Fibroblast of villous mesenchyme (primary cell): ENCODE data around the gene TUBB6. TPM values are rescaled to one million over a fixed set of nuclear protein-coding genes. Genes with fewer than 3 reads are reported as not detected.

Experiments used
- DNase-seq: peaks from one replicate; pipeline ENCODE4 v3.0.0-alpha.2; 2010; ENCODE audit warnings: low read depth
- H3K4me3 ChIP-seq: 2 replicates; pipeline ENCODE4 v1.5.1; 2011; ENCODE audit warnings: low read depth, mild to moderate bottlenecking, low read length
- total RNA-seq: library from RNA; depleted of rRNA; stranded (reverse); fragments of >200 nt; gene quantifications from 2 replicates; pipeline ENCODE4 v1.2.3, GENCODE V29; 2012
- TF ChIP-seq, protein P1 (sequence below): IDR thresholded peaks from 2 replicates; pipeline ENCODE4 v1.5.1; 2012; ENCODE audit warnings: low read depth, mild to moderate bottlenecking, low read length; ENCODE audit not compliant: insufficient read depth

TUBB6 gene
- total RNA-seq, 1 donor, result 821 TPM

DNA sequence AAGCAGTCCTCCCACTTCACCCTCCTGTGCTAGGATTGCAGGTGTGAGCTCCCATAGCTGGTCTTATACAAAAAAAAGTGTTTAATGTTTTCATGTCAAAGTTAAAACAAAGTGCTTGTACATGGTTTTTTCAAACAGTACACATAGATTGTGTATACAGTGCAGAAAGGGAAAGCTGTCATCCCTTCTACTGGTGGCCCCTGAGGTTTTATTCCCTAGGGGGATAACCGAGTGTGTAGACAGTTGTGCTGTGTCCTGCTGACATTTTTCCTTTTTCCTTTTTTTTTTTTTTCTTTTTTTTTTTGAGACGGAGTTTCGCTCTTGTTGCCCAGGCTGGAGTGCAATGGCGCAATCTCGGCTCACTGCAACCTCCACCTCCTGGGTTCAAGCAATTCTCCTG is 10.8 kb downstream of the TUBB6 start:
- DNase-seq, result no peak

DNA sequence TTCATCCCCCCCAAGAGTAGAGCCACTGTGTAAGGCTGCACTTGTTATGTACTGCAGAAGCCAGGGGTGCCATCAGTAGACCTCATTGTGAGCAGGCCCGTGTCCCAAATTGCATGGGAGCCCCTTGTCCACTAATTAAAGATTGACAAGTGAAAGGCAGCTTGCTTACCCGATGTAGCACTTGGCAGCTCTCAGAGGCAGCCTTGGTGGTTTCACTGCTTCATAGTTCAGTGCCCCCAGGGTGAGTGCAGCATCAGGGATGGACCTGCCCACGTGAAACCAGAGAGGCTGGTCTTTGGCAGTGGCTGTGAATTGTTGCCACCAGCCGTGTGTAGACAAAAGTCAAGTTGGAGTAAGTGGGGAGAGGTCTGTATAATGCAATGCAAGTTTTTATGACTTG is 13.3 kb downstream of the TUBB6 start:
- TF ChIP-seq, protein P1, sequence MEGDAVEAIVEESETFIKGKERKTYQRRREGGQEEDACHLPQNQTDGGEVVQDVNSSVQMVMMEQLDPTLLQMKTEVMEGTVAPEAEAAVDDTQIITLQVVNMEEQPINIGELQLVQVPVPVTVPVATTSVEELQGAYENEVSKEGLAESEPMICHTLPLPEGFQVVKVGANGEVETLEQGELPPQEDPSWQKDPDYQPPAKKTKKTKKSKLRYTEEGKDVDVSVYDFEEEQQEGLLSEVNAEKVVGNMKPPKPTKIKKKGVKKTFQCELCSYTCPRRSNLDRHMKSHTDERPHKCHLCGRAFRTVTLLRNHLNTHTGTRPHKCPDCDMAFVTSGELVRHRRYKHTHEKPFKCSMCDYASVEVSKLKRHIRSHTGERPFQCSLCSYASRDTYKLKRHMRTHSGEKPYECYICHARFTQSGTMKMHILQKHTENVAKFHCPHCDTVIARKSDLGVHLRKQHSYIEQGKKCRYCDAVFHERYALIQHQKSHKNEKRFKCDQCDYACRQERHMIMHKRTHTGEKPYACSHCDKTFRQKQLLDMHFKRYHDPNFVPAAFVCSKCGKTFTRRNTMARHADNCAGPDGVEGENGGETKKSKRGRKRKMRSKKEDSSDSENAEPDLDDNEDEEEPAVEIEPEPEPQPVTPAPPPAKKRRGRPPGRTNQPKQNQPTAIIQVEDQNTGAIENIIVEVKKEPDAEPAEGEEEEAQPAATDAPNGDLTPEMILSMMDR, result no peak
- H3K4me3 ChIP-seq, result no peak overlapping the region
- DNase-seq, result no peak

More for the DNA sequence above, 10.8 kb downstream of the TUBB6 start:
- no peak overlapping the region for H3K4me3 ChIP-seq
- TF ChIP-seq, protein P1, result no peak

DNA sequence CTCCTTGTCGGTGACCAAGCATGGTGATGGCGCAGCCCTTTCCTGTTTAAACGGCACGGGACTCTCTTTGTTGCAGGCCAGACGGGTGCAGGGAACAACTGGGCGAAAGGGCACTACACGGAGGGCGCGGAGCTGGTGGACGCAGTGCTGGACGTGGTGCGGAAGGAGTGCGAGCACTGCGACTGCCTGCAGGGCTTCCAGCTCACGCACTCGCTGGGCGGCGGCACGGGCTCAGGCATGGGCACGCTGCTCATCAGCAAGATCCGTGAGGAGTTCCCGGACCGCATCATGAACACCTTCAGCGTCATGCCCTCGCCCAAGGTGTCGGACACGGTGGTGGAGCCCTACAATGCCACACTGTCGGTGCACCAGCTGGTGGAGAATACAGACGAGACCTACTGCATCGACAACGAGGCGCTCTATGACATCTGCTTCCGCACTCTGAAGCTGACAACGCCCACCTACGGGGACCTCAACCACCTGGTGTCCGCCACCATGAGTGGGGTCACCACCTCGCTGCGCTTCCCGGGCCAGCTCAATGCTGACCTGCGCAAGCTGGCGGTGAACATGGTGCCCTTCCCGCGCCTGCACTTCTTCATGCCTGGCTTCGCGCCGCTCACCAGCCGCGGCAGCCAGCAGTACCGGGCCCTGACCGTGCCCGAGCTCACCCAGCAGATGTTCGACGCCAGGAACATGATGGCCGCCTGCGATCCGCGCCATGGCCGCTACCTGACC is 17.1 kb downstream of the TUBB6 start:
- TF ChIP-seq, protein P1, result no peak
- no peak overlapping the region for H3K4me3 ChIP-seq
- no peak for DNase-seq

DNA sequence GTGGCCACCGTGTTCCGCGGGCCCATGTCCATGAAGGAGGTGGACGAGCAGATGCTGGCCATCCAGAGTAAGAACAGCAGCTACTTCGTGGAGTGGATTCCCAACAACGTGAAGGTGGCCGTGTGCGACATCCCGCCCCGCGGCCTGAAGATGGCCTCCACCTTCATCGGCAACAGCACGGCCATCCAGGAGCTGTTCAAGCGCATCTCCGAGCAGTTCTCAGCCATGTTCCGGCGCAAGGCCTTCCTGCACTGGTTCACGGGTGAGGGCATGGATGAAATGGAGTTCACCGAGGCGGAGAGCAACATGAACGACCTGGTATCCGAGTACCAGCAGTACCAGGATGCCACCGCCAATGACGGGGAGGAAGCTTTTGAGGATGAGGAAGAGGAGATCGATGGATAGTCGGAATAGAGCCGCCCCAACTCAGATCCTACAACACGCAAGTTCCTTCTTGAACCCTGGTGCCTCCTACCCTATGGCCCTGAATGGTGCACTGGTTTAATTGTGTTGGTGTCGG is 17.7 kb downstream of the TUBB6 start:
- TF ChIP-seq, protein P1, result no peak
- no peak overlapping the region for H3K4me3 ChIP-seq
- no peak for DNase-seq

DNA sequence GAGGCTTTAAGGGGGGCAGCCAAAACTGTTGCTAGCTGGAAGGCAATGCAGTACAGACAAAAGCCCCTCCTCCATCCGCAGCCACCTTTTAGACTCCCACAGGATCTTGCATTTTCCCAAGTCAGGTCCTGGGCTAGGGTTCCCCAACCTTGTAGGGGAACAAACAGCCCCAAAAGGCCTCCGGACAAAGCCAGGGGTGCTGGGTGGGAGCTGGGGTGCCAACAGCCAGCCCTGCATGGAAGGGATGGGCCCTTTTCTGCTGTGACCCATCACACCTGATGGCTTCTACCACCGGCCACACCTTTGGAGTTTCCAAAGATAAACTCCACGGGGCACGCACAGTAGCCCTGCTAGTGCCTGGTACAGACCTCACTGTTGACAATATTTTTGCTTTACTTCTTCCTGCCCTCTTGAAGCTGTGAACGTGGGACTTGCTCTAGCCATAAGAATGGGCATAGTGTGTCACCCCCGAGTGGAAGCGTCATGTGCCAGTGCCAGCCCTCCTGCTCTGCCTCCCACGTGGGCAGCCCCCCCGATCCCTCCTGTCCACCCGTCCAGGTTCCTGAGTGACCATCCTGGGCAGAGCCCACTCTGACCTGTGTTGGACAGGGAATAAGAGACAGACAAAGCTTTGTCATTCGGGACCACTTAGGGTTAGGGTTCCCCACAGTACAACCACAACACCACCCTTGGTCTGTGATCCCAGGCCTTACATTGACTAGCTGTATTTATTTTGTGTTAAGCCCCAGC is 18.8 kb downstream of the TUBB6 start:
- no peak for DNase-seq
- TF ChIP-seq, protein P1, result no peak
- no peak overlapping the region for H3K4me3 ChIP-seq

DNA sequence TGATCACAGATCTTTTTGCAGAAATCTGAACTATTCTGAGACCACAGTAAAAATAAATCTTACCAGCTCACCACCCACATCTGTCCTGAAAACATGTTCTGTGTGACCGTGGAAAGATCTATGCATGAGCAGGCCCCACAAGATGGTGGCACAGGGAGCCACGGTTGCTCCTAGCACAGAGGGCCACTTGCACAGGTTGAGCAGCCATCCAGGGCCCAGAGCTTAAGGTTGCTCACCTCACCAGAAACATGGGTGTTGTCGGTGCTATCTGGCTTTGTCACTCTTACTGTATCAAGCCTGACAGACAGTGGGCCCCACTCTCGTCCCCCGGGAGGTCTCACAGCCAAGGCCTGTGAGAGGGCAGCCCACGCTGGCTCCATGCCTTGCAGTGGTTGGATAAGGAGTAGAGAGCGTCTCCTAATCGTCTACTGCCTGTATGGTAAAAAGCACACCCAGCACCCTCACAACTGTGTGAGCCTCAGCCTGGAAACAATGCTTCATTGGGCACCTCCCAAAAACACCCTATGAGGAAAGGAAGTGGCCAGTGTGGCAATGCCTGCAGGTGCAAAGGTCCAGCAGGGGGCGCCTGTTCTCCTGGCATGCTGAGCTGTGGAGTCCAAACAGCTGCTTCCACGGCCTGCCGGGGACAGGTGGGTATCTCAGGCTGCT is 19.6 kb downstream of the TUBB6 start:
- no peak overlapping the region for H3K4me3 ChIP-seq
- TF ChIP-seq, protein P1, result peak; percentile 90
- DNase-seq, result peak; percentile 75
